GM18508 (cell line): ENCODE results near the gene UBR4.
"Not testable (repeated sequence)": the region's sequence is repeated elsewhere in the genome, so short reads cannot be mapped to it uniquely, and the experiment has no call there.

Experiments used
- ATAC-seq: cut with Tn5 transposase; IDR thresholded peaks from one replicate; pipeline ENCODE4 v1.9.1; 2021; ENCODE audit warnings: moderate number of reproducible peaks; ENCODE audit not compliant: insufficient read depth, unreplicated experiment

Gene UBR4

GRCh38 chr1:19220991-19221390 lies 10.9 kb upstream of the UBR4 start:
- ATAC-seq: no peak

DNA sequence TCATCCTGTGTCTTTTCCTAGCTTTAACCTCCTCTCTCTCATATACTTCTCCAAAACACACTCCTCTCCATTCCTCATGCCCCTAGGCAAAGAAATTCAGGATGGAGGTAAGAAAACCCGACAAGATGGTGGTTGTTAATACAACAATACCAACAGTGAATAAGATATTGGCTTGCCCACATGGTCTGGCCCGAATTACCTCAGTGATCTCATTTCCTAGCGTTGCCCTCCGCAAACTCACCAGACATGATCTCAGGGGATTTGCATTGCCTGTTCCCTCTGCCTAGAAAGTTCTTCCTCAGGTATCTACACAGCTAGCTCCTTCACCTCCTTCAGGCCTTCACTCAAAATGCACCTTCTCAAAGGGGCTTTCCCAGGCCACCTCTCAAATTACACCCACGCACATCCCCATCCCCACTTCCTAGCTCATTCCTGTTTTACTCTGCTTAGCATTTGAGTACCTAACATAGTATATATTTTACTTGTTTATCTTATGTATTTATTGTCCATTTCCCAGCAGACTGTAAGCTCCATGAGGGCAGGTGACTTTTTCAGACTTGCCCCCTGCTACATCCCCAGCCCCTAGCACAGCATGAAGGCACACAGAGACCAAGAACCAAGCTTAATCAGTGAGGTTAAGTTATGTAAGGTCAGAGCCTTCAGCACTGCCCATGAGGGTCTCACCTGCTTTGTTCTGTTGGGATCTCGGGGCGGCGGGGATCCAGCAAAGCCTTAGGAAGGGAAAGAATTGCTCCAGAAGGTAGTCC lies 10.2 kb upstream of the UBR4 start:
- no peak for ATAC-seq

DNA sequence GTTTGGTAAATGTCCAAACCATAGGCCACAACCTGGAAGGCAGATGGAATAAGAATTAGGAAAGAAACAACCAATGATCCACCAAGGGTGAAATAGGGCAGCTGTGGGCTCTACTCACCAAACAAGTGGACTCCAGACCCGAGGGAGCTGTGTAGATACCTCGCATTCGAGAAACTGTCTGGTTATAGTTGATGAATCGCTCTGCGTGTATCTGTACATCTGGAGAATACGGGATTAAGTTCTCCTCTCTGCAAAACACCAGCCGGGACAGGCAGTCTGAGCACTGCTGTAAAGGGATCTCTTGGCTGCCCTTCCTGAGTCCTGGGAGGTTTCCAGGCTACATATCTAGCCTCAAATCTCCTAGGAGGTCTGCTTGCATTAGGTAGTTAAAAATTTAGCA lies 9.4 kb upstream of the UBR4 start:
- no peak for ATAC-seq

- ATAC-seq: not testable (repeated sequence)
These were observed 6.5 kb upstream of the UBR4 start for GRCh38 chr1:19216585-19216984.

- no peak for ATAC-seq
These were observed 3.5 kb upstream of the UBR4 start for GRCh38 chr1:19213580-19213979.

DNA sequence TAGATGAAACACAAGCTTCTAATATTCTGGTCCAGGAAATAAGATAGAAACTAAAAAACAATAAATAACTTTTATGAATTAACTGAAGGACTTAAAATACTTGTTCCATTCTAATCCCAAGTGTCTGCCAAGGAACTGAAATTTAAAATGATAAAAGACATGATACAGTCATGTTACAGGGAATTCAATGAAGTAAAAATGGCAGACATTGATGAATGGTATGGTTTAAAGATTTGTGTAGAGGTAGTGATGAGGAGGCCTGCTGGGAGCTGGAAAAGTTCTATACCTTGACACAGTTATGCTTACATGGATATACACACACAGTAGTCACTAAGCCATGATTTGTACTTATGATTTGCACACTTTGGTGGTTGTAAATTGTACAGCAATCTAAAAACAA lies 2.1 kb upstream of the UBR4 start:
- no peak for ATAC-seq

GRCh38 chr1:19210772-19211549 lies 895 bp upstream of the UBR4 start:
- no peak for ATAC-seq

DNA sequence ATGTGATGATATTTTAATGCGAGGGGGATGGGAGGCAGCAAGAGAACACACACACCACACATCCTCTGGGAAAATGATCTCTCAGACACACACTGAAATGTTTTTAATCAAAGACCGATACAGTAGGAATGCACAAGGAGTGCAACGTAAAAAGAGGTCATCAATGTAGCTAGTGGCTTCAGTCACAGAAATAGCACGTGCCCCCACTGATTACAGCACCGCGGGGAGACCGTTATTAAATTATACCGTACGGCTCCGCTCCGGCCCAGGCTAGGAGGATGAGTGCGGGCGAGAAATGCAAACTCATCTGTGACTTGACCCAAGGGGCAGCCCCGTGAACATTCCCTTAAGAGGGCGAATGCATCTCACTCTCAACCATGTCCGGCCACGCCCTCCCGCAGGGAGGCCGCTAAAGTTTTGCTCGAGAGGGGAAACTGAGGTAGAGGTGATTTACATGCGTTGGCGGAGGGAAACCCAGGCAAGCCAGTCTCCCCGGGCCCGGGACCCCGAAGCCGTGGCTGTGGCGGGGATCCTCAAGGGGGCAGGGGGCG lies 552 bp downstream of the UBR4 start:
- ATAC-seq: peak; percentile 37

- ATAC-seq: no peak
These were observed 1.2 kb downstream of the UBR4 start for GRCh38 chr1:19208710-19209438.

- ATAC-seq: no peak
These were observed 3.1 kb downstream of the UBR4 start for GRCh38 chr1:19206947-19207346.

- ATAC-seq: no peak
These were observed 4.2 kb downstream of the UBR4 start for GRCh38 chr1:19205845-19206244.

GRCh38 chr1:19205403-19205802 lies 4.7 kb downstream of the UBR4 start:
- no peak for ATAC-seq

DNA sequence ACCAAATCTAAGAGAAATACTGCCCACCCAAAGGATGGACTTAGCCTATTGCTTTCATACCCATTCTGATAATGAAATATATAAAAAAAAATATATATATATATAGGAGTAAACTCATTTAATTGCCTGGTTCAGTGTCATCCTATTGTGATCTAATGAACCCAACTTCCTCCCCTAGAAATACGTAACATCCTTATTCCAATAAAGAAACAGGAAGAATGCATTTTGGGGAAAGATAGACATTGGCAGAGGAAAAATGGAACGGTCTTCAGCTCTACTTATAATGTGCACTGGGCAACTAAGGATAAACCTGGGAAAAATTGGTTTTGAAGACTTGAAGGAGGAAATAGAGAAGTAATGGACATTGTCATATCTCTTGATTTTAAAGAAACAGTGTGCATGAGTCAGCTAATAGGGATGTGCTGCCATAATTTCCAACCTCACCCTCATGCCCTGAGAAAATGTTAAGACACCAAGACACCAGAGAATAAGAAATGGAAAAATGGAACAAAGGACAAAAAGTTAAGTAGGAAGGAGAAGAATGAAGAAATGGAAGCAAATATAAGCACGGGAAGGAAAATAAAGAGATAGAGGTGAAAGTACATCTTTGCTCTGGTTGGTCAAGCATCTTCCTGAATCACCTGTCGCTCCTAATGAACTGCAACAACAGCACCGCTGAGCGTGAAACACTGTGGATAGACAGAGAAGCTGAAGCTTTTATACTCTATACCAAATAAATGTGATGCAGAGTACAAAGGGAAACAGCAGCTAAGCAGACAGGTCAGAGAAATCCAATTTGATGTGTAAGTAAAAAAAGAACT lies 5.4 kb downstream of the UBR4 start:
- ATAC-seq: no peak

GRCh38 chr1:19203440-19203839 lies 6.6 kb downstream of the UBR4 start:
- no peak for ATAC-seq

DNA sequence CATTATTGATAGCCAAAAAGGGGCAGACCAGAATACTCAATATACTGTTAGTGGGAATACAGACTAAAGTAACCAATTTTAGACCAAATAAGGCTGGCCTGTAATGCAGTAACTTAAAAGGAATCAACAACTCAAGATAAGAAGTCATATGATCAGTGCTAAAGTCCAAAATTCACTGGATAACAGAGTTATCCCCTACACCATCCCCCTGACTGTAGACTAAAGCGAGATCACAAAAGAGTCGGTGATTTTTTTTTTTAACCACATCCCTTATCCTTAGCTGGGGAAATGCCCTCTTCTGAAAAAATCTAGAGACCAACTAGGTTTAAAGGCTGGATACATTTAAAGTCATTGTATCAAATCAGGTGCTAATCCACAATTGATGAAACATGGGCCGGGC lies 7.7 kb downstream of the UBR4 start:
- ATAC-seq: no peak

- no peak for ATAC-seq
These were observed 10.0 kb downstream of the UBR4 start for GRCh38 chr1:19199969-19200604.

GRCh38 chr1:19199329-19199968 lies 10.6 kb downstream of the UBR4 start:
- ATAC-seq: no peak

DNA sequence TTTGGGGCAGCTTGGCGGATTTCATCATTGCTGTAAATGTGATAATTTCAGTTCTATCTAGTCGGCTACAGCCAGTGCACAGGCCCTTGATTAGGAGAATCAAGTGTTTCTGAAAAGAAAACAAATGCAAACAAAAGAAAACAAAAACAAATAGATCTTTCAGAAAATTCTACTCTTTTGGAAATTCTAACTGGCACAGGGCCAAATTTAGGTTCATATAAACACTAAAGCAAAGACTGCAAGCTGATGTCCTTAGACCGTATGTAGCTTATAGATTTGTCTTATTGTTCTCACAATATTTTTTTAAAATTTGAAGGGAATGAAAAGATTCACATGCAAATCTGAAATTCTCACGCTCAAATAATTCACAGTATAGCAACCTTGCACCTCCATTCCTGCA lies 11.2 kb downstream of the UBR4 start:
- ATAC-seq: no peak

- no peak for ATAC-seq
These were observed 12.2 kb downstream of the UBR4 start for GRCh38 chr1:19197845-19198244.
